Measurements from ENCODE around the gene XPO4.
A peak's percentile ranks its signal among the peaks of the same experiment; 100 is the strongest.
"Not testable (repeated sequence)": the region's sequence is repeated elsewhere in the genome, so short reads cannot be mapped to it uniquely, and the experiment has no call there.

XPO4 gene

DNA sequence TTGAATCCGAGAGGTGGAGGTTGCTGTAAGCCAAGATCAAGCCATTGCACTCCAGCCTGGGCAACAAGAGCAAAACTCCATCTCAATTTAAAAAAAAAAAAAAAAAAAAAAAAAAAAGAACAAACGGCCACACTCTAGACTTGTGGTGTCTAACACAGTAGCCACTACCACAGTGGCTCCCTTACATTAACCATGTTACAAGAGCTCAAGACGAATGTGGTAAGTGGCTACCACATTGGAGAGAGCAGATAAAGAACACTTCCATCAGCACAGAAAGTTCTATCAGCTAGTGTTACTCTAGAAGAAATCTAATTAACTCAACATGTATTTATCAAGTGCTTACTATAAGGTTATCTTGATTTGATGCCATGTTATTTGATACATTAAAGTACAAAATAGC lies 11.5 kb downstream of the XPO4 start:
- no peak for DNase-seq (ENCODE audit: low read depth)

DNA sequence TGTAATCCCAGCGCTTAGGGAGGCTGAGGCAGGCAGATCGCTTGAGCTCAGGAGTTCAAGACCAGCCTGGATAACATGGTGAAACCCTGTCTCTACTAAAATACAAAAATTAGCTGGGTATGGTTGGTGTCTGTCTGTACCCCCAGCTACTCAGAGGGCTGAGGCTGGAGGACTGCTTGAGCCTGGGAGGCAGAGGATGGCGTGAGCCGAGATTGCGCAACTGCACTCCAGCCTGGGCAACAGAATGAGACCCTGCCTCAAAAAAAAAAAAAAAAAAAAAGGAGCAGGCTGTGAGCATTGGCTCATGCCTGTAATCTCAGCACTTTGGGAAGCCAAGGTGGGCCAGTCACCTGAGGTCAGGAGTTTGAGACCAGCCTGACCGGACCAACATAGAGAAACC lies 12.0 kb downstream of the XPO4 start:
- not testable (repeated sequence) for DNase-seq (ENCODE audit: low read depth)

DNA sequence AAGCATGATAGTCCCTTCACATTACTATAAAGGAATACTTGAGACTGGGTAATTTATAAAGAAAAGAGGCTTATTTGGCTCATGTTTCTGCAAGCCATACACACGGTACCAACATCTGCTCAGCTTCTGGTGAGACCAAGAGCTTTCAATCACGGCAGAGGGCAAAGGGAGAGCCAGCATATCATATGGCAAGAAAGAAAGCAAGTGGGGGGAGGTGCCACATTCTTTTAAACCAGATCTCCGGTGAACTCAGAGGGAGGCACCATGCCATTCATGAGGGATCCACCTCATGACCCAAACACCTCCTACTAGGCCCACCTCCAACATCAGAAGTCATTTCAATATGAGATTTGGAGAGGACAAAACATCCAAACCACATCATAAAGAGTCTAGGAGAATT lies 20.3 kb downstream of the XPO4 start:
- peak; percentile 31 for DNase-seq (ENCODE audit: low read depth)

DNA sequence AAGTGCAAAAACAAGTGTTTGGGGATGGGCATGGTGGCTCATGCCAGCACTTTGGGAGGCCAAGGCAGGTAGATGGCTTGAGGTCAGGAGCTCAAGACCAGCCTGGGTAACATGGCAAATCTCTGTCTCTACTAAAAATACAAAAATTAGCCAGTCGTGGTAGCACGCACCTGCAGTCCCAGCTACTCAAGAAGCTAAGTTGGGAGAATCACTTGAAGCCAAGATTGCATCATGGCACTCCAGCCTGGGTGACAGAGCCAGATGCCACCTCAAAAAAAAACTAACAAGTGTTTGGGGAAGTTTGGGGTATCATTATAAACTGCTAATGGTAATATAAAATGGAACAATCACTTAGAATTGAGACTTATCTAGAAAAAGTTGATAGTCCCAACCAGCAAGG lies 24.6 kb downstream of the XPO4 start:
- DNase-seq (ENCODE audit: low read depth), result no peak

DNA sequence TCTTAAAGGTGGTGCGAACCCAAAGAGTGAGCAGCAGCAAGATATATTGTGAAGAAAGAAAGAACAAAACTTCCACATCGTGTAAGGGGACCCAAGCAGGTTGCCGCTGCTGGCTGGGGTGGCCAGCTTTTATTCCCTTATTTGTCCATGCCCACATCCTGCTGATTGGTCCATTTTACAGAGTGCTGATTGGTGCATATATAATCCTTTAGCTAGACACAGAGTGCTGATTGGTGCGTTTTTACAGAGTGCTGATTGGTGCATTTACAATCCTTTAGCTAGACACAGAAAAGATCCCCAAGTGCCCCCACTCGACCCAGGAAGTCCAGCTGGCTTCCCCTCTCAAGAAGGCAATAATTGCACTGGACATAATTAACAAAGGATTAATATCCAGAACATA lies 25.7 kb downstream of the XPO4 start:
- DNase-seq (ENCODE audit: low read depth), result not testable (repeated sequence)

DNA sequence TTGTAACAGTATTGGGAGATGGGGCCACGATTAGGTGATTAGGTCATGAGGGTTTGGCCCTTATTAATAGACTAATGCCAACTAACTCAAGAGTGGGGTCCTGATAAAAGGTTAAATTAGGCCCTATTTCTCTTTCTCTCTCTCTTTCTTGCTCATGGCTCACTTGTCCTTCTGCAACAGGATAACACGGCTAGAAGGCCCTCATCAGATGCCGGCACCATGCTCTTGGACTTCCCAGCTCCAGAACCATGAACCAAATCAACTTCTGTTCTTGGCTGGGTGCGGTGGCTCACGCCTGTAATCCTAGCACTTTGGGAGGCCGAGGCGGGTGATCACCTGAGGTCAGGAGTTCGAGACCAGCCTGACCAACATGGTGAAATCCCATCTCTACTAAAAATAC lies 28.1 kb downstream of the XPO4 start:
- not testable (repeated sequence) for DNase-seq (ENCODE audit: low read depth)

DNA sequence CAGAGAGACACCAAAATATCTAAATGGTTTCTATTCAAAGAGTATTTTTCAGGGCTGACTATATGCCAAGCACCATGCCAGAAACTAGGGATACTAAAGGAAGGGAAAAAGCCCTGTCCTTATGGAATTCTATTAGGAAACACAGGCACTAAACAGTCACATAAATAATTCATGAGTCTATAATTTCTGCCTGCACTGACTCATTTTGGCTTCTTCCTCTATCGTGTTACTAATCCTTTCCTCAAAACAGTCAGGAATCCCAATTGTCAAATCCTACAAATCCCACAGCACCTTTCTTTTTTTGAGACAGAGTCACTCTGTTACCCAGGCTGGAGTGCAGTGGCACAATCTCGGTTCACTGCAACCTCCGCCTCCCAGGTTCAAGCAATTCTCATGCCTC lies 29.2 kb downstream of the XPO4 start:
- DNase-seq (ENCODE audit: low read depth), result peak; percentile 15

DNA sequence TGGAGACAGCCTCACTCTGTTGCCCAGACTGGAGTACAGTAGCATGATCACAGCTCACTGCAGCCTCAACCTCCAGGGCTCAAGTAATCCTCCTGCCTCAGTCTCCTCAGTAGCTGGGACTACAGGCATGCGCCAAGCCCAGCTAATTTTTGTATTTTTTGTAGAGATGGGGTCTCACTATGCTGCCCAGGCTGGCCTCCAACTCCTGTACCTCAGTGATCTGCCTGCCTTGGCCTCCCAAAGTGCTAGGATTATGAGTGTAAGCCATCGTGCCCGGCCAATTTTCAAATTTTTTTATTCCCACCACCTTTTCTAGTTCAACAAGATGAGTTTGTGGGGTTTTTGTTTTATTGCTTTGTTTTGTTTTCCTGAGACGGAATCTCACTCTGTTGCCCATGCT lies 31.7 kb downstream of the XPO4 start:
- no peak for DNase-seq (ENCODE audit: low read depth)

DNA sequence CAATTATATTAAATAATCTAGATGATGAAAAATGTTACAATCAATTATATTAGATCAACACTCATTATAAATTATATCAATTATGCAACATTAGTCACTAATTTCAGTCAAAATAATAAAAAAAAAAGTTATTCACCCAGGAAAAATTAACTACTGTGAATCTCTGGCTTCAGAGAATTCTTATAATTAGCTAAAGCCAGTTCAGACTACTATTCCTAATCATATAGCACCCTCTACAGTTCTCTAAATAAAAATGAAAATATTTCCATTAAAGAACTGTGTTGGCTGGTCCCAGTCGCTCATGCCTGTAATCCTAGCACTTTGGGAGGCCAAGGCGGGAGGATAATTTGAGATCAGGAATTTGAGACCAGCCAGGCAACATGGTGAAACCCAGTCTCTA lies 33.0 kb downstream of the XPO4 start:
- DNase-seq (ENCODE audit: low read depth), result no peak

DNA sequence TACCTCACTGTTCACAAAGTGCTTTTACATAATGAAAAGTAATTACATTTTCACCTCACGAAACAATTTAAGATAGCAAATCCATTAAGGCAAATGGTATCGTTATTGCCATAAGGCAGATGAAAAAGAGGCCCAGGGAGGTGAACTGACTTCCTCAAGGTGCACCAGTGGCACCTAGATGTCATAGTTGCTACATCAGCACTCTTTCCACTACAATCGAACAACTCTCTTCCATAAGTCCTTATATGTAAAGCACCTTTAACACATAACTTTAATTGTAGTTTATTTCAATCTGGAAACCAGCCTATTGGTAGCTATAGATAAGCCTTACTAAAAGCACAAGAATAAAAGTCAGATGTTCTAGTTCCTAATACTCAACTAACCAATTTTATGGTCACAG lies 35.1 kb downstream of the XPO4 start:
- no peak for DNase-seq (ENCODE audit: low read depth)

DNA sequence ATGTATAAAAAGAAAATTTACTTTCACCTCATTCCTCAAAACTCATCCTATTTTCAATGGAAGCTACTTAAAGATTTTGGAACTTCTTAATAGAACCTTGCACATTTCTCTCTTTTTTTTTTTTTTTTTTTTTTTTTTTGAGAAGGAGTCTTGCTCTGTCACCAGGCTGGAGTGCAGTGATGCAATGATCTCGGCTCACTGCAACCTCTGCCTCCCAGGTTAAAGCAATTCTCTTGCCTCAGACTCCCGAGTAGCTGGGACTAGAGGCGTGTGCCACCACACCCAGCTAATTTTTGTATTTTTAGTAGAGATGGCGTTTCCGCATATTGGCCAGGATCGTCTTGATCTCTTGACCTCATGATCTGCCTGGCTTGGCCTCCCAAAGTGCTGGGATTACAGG lies 40.9 kb downstream of the XPO4 start:
- not testable (repeated sequence) for DNase-seq (ENCODE audit: low read depth)

DNA sequence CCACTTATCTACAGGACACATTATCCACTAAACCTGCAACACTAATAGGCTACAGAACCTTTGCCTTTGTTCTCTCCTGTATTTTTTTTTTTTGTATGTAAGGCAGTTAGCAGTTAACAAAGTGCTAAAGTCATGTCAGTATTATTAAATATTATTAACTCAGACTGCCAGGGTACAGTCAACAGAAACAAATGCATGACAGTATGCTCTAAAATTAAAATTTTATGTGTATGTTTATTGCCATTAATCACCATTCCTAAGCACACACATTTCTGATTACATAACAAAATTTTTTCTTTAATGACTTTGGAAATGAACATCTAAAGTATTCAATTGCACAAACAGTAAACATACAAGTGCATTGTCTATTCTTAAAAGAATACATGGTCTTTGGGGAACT lies 41.7 kb downstream of the XPO4 start:
- DNase-seq (ENCODE audit: low read depth), result no peak

DNA sequence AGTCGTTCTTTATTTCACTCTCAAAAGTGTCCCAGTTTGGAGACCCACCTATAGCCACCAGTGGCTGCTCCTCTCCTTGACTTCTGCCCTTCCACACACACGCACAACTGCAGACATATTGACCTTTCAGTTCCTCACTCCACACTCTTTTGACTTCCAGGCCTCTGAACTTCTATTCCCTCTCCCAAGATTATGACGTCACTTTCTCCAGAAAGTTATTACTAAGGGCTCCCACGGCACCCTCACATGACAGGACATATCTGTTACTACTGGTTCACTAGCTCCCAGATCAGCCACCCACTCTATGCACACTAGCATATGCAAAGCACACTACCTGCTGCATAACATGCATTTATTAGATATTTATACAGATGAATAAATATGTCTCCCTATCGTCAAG lies 45.9 kb downstream of the XPO4 start:
- no peak for DNase-seq (ENCODE audit: low read depth)

DNA sequence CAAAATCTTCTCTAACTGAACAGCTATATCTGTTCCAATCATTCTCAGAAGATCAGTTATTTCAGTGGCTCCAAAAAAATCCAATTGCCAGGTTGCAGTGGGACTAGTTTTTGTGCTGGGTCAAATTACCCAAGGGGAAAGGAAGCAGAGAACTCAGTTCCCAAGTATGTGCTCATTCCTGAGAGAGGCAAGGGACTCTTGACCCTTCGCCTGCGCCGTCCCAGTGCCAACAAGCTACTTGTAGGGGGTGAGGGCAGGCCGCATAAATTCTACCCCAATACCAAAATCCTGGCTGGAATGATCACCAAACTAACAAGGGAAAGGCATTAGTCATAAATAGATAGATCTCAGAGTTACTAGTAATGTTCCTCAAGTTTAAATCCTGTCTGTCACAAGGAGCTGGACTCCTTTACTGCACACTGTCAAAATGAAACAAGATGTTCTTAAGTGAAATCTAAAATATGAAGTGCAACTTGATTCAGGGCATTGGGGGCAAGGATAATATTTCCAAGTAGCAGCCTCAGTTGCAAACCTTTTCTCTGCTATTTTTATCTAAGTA lies 50.6 kb downstream of the XPO4 start:
- no peak for DNase-seq (ENCODE audit: low read depth)

DNA sequence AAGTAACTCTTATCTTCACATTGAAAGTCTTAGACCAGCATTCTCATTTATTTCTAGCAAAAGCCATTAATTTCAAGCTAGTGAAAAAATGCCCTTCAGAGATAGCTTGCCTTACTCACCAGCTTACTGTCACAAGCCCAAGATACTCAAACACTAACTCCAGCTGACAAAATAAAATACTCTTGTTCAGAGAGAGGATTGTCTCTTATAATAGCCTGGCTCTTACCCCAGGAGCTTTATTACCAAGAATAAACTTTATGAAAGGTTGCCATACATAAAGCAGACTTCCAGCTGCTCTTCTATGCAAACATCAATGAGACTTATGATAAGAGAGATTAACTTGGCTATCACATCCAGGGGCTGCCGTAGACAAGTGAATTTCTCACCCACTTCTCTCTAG lies 53.6 kb downstream of the XPO4 start:
- DNase-seq (ENCODE audit: low read depth), result no peak

DNA sequence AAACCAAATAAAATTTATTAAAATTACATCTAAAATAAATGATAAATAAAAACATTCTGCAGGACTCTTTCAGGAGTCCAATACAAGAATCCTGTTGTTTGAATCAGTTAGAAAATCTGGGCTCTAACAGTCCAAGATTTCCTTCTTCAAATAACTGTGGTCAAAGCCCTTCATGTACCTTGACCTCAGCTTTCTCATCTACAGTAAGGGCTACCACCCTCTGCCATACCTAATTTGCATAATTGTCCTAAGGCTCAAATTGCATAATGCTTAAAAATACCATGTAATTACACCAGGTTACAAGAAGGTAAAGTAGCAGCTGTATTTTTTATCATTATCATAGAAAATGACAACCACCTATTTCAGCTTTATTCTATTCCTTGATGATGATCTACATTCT lies 54.3 kb downstream of the XPO4 start:
- no peak for DNase-seq (ENCODE audit: low read depth)

DNA sequence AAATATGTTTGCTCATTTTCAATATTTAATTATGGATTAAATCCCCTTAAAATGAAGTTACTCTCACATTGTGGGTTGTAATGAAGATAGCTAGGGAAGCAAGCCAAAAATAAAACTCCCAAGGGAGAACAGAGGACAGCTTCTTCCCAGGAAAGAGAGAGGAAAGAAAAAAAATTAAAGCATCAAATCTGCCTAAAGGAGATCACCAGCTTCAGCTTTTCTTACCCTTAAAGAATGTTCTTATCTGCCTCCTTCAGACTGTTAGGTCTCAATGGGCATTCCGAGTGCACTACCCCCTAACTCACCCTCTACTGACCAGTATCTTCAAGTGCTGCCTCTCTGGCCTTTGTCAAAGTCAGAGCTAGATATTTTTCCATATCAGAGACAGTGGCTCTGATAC lies 55.2 kb downstream of the XPO4 start:
- DNase-seq (ENCODE audit: low read depth), result no peak

DNA sequence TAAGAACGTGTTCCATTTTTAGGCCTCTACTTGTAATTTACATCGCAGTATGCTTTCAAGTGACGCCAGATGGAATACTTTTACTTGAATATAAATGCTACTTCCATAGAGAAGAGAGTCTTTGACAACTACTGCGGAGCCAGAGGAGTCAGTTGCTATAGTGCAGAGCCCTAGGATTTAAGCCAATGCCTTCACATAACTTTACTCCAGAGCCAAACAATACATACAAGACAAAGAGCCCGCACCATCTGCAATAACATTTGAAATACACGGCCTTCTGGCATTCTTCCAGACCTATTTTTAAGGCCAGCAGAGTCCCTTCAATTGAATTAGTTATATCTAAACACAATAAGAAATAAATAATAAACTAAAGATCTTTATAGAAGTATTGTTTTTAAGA lies 59.4 kb downstream of the XPO4 start:
- DNase-seq (ENCODE audit: low read depth), result peak; percentile 34

DNA sequence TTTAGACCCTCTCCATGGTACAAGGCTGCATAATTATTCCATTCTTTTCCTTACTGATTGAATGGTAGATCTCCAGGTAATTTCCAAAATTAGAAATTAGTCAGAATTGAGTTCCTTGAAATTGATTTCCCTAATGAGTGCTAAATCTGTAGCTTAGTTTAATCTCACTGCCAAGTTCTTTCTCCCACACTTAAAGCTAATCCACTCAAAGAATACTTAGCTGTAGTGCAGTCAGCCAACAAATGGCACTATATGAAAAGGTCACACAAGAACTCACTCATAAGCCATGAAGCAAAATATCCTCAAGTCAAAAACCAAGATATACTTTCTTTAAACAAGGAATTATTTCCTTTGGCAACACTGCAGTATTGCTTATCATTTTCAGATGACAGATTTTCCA lies 62.0 kb downstream of the XPO4 start:
- no peak for DNase-seq (ENCODE audit: low read depth)

DNA sequence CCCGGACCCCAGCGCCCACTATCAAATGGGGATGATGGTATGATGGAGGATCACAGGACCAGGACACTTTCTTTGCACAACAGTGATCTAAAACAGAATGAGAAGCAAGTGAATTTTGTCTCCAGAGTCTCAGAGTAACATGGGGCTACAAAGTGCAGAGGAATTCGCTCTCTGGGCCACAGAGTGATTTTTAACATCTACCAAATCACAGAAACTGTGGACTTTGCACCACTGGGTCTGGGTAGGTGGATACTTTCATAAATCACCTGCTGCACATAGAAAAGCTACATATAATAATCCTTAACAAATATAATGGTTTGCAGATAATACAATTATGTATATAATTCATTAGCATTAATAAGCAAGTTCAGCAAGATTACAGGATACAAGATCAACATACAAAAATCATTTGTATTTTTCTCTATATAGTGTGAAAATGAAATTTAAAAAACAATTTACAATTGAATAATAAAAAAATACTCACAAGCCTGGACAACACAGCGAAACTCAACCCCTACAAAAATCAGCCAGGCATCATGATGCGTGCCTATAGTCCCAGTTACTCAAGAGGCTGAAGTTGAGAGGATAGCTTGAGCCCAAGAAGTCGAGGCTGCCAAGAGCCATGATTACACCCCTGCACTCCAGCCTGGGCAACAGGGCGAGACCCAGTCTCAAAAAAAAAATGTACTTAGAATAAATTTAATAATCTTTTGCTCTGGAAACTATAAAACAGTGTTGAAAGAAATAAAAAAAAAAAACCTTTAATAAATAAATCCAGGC lies 68.5 kb downstream of the XPO4 start:
- no peak for DNase-seq (ENCODE audit: low read depth)

DNA sequence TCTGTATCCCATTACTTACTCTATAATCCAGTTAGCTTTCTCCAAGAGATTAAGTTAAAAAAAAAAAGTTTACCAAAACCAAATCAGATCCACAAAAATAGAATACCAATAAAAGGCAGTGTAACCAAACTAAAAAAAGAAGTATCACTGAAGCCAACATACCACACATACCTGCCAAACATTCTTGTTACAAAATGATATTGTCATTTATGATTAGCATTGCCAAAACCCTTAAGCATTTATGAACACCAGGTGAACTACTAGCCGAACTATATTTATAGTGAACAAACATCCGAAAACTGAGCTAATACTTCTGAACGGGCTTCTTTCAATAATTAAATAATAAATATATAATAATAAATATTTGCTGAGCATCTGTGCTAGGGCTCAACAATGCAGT lies 69.7 kb downstream of the XPO4 start:
- no peak for DNase-seq (ENCODE audit: low read depth)

DNA sequence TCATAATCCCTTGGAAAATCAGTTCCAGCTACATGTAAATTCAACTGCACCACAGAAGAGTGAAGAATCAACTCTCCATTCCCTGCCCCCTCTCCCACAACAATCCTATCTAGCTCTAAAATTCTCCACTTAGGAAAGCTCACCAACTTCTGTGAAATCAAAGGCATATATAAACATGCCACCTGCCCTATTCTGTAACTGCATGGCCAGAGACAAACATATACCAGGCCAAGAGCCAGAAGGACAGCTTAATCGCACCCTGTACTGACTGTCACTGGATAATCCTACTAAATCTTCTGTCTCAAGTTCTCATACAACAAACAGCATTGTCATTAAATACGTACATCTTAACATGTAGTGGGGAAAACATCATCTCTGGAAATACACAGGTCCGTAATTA lies 70.6 kb downstream of the XPO4 start:
- no peak for DNase-seq (ENCODE audit: low read depth)

DNA sequence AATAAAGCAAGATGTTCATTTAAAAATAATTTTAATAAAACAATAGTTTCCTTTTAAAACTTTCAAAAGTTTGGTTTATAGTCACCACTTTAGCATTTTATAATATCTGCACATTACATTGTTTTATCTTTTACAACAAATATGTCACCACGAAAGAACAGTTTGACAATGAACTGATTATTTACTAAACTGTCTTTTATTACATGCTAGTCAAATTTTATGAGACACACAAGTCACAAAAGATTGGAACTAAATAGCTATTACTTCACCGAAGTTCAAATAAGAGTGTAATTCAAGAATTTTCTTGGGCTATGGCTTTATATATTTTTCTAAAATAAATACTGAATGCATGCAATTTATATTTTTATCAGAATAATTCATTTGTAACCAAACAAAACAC lies 71.3 kb downstream of the XPO4 start:
- DNase-seq (ENCODE audit: low read depth), result no peak

Measured in iris pigment epithelial cell (primary cell).